GM18505 (cell line): ENCODE measurements around the gene EYS.

Source experiments
- ATAC-seq: cut with Tn5 transposase; IDR thresholded peaks from one replicate; pipeline ENCODE4 v1.9.1; 2021; ENCODE audit not compliant: unreplicated experiment
- POLR2A ChIP-seq: IDR thresholded peaks from 4 replicates; pipeline ENCODE4 v1.6.1; 2011; ENCODE audit warnings: borderline replicate concordance; ENCODE audit not compliant: insufficient read depth, insufficient read length; ENCODE audit errors: extremely low read depth

EYS gene

DNA sequence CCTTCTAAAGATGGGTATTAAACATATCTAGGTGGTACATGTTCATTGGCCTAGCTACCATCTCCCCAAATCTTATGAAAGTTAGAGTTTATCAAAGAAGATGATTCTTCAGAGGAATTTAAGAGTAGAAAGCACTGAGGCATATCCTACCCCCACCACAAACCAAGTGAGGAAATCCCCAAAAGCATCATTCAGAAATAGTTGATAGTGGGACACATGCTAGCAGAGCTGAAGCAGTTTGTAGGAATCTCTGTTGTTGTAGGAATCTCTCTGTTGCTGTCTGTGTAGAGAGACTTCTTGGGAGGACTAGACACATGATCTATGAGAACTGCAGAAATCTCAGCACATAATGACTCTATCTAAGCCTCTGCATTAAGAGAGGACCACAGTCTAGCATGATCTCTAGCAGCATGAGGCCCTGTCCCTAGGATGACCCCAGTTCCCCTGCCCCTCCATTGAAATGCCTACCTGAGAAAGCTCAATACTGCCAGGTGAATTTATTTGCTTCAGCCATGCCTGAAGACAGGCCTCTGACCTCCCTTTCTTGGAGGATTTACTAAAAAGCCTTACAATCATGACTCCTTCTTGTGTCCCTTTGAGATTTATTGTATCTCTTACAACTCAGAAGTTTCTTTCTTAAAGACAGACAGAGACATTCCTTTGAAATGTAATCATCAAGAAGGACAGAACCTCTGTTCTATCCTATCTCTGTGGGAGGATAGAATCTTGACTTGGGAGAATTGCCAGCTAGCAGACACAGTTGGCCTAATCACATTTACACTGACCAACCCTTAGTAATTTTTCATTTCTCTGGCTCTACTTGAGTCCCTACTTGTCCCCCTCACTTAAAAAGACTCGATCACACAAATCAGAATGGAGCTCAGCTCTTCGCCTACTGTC is 1489.1 kb downstream of the EYS start:
- ATAC-seq, result peak; percentile 63
- no peak for TF ChIP-seq POLR2A

DNA sequence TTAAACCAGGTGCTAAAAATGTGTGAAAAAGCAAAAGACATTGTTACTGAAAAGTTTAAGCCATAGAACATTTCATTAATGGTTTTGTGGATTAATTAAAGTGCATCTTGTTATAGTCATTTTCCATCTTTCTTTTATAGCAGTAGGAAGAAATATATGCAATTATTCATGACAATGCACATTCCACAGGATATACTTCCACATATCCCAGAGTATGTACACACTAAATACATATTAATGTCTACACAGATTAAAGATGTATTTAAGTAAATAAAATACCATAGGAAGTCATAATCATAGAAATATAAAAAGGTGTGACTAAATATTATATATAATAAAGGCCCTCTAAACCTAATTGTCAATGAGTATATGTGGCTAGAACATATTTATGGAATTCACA is 1492.7 kb downstream of the EYS start:
- ATAC-seq, result no peak
- no peak for TF ChIP-seq POLR2A

DNA sequence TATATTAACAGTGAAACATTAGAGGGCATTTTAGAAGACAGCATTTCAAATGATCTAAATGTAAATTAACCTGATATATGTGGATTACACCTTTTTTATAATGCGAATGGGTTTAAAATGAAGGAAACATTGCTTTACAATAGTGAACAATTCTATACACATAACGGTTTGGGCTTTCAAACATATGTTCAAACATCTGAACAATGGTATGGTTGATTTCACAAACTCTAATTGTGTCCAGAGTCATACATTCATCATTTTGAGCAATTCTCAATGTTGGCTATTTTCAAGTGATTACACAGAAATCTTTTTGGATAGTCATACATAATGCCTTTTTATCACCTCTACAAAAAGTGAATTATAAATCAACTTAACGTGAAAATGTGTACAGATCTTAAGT is 1493.3 kb downstream of the EYS start:
- ATAC-seq, result no peak
- TF ChIP-seq POLR2A, result no peak

DNA sequence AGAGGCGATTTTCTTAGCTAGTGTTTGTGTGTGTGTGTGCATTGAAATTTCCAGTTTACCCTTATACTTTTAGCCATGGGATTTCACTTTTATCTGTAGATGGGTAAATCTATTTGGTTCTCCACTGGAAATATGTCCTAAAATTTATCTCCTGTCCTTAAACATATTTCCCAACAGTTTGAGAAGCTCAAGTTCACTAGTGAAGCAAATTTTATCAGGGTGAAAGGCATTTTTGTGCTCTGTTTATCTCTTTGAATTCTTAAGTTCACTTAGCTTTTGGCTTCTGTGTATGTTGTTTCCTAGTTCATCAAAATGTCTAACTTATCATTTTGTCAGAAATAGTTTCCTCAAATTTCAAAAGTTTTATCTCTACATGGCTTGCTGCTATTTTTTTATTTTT is 1509.8 kb downstream of the EYS start:
- no peak for ATAC-seq
- no peak for TF ChIP-seq POLR2A

DNA sequence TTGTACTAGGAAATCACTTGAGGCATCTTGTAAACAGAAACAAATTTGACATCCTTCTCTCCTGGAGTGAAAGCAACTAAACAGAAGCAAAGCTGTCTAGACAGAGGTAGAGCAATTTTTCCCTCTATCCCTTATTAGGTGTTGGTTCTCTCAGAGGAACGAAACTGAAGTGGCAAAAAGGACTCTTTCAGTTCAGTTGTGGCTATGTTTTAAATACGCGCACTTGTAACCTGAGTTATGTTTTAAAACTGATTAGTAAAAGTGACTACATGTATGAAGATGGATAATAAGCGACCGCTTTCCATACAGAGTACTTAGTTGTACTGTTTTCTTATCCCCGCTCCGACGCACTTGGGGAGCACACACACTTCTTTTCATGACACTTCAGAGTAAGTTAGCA is 1520.4 kb downstream of the EYS start:
- no peak for ATAC-seq

DNA sequence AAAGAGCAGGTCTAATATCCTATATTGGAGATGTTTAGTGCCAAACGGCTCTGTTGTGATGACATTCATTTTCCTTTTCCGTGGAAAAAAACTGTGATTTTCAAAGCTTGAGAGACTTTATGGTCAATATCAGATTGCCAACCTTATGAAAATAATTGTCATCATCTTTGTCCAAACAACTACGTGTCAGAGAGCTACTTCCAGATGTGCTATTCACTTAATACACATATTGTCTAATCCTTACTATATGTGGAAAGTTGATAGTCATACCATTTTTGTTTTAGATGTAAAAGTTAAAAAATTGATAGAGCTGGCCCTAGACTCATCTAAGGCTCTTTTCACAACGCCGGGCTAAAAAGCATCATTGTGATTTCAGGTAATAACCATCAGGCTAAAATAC is 1521.4 kb downstream of the EYS start:
- TF ChIP-seq POLR2A, result no peak

More for the DNA sequence above, 1520.4 kb downstream of the EYS start:
- no peak for TF ChIP-seq POLR2A

DNA sequence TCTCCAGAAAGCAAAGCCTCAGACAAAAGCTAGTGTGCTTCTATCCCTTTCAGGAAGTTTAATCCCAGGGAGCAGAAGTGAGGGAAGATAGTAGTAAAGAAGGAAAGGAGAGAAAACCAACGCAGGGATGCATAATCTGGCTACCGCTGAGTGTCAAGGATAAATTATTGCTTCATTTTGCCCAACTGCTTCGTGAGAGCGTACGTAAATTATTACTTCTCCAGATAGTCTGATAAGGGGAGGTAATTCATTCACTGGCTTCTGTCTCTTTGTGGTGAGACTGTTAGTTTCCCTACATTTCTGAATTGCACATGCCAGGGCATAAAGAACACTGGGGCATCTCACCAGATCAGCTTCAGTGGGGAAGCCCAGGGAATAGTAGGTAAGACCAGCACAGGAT is 1531.7 kb downstream of the EYS start:
- TF ChIP-seq POLR2A, result no peak
- no peak for ATAC-seq

More for the DNA sequence above, 1521.4 kb downstream of the EYS start:
- ATAC-seq, result no peak

DNA sequence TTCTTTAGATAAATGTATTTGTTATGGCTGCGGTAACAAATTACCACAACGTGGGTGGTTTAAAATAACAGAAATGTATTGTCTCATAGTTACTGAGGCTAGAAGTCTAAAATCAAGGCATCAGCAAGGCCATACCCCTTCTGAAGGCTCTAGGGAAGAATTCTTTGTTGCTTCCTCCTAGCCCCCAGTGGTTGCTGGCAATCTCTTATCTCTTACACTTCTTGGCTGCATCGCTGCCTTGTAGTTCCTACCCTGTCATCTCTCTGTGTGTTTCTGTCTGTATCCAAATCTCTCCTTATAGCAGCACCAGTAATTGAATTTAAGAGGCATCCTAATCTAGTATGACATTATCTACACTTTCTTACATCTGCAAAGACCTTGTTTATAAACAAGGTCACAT is 1536.7 kb downstream of the EYS start:
- ATAC-seq, result no peak
- TF ChIP-seq POLR2A, result no peak

DNA sequence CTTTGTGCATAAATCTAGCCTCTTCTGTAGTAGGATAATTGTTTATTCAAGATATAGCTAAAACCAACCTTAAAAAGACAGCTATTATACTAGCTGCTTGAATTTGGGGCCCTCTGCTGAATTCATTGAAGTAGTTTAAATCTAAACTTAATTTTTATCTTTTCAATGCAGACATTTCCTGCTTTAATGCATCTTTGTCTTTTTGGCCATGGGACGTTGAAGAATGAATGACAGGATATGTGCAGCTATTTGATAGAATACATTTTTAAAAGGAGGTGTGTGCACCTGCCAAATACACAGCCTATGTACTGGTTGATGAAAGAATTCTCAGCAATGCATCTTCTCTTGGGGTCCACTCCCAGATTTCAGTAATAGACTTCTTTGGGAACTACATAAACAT is 1546.5 kb downstream of the EYS start:
- no peak for TF ChIP-seq POLR2A
- ATAC-seq, result no peak

DNA sequence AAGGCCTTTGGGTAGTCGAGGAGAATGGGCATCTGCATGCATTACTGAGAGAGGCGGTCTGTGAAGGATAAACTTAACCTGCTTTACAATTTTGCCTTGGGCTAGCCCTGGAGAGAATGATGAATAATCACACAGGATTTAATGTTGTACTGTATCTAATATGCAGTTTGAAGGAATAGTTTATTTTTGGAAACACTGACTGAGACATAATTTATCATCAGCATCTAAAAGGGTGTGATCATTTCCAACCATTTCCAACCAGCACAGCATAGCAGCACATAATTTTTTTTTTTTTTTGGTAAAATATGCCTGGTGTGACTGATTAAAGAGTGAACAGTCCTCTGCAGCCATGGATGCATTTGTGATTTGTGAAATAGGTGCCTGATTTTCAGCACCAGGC is 1552.0 kb downstream of the EYS start:
- no peak for ATAC-seq
- TF ChIP-seq POLR2A, result no peak

DNA sequence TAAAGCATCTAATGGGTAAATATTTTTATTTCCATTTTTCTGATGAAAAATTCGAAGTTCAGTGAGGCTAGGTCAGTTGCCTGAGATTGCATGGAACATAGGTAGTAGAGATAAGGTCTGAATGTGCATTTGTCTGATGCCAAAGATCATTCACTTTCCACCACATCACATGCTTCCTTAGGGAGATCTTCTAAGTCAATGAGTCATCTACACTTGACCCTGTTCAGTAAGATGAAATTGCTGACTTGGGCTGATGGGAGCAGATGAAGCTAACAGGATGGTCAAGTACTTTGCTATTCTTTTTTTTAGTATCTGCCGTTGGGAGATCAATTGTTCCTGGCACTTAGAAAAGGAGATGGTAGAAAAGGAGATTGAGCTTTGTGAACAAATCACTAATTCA is 1560.2 kb downstream of the EYS start:
- ATAC-seq, result no peak
- no peak for TF ChIP-seq POLR2A

DNA sequence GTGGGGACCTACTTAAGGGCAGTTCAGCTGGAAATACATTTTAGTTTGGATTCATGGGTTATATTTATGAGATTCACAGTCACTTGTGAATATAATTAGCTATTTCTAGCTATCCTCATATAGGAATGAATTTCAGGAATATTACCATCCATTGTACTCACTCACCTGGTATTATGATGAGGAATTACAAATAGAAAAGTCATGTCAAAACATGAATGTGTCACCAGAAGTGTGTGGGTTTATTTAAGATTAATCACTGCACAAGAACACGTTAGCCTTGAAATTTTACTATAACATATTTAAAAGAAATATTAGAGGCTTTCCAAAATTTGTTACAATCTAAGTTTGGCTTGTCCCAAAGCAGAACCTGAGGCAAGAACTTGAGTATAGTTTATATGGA is 1560.9 kb downstream of the EYS start:
- TF ChIP-seq POLR2A, result no peak
- ATAC-seq, result no peak

DNA sequence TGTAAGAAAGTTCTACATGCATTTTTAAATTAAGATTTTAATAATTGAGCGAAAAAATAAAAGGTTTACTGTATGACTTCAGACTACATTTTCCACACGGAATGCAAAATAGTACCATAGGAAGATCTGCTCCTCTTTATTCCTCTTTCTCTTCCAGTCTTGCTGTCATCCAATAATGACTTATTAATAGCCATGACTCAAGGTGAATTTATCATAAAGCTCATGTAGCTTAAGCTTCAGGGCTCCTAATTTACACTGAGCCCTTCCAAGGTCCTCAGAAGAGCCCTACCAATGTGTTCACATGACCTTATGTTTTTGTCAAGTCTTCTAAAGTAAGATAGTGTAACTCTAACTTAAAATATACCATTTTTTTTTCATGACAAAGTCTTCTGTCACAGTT is 1561.4 kb downstream of the EYS start:
- TF ChIP-seq POLR2A, result no peak

DNA sequence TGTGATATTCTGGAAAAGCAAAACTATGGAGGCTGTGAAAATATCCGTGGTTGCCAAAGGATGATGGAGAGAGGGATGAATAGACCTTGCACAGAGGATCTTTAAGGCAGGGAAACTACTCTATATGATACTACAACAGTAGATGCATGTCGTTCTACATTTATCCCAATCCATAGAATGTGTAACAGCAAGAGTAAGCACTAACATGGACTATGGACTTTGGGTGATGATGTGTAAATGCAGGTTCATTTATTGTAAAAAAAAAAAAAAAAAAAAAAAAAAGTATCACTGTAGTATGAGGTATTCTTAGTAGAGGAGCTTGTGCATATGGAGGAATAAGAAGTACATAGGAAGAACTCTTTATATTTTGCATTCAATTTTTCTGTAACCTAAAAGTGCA is 1563.9 kb downstream of the EYS start:
- no peak for ATAC-seq
- no peak for TF ChIP-seq POLR2A

More for the DNA sequence above, 1561.4 kb downstream of the EYS start:
- no peak for ATAC-seq
